ENCODE data around the gene MLLT1. TPM values are rescaled to one million over a fixed set of nuclear protein-coding genes. Genes with fewer than 3 reads are reported as not detected.
"Not testable (repeated sequence)": the region's sequence is repeated elsewhere in the genome, so short reads cannot be mapped to it uniquely, and the experiment has no call there.

Gene MLLT1
- total RNA-seq, 4 donors from 2014 or later: 13.9 to 37.7 (median 24.4) TPM

DNA sequence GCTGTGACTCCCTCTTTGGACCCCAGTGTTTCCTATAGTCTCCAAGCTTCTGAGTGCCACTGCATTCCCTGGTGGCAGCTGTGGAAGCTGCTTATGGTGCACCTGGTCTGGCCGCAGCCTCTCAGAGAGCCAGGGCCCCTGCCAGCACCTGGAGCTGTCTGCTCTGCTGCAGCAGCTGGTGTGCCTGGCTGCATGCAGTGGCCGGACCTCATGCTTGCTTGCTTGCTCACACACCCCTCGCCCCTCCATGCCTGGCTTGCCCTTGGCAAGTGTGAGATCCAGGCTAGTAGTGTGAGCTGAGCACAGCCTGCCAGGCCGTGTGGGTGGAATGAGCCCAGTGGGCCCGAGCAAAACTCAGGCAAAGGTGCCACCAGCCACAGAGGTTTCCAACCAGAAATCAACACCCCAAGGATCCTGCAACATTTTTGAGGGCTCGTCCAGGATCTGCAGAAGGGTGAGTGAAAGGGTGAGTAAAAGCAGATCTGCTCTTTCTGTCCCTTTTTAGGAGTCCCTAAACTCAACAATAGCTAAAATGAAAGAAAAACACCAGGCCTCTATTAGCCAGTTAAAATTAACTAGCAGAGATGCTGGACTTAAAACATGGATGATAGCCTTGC, 7.6 kb upstream of the MLLT1 start:
- no peaks in the 10 kb centered on the region for H3K4me1 ChIP-seq
- in situ Hi-C loops (cut with MboI; ENCODE audit: low sequenced_read_pairs in 4 of 4) (no loop called here), intact Hi-C loops (cut with DNase I; ENCODE audit: low total_unique reads) (no loop called here)
- H3K27ac ChIP-seq: no peak overlapping the region
- no peaks in the 10 kb centered on the region for H3K36me3 ChIP-seq
- TF ChIP-seq POLR2A (IDR thresholded peaks at IDR 0.05): no peak
- TF ChIP-seq, protein P1, sequence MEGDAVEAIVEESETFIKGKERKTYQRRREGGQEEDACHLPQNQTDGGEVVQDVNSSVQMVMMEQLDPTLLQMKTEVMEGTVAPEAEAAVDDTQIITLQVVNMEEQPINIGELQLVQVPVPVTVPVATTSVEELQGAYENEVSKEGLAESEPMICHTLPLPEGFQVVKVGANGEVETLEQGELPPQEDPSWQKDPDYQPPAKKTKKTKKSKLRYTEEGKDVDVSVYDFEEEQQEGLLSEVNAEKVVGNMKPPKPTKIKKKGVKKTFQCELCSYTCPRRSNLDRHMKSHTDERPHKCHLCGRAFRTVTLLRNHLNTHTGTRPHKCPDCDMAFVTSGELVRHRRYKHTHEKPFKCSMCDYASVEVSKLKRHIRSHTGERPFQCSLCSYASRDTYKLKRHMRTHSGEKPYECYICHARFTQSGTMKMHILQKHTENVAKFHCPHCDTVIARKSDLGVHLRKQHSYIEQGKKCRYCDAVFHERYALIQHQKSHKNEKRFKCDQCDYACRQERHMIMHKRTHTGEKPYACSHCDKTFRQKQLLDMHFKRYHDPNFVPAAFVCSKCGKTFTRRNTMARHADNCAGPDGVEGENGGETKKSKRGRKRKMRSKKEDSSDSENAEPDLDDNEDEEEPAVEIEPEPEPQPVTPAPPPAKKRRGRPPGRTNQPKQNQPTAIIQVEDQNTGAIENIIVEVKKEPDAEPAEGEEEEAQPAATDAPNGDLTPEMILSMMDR (IDR thresholded peaks at IDR 0.05 in 4 of 5, conservative IDR thresholded peaks at IDR 0.05 in 1 of 5): no peak
- no peak overlapping the region for H3K4me3 ChIP-seq
- no peak for ATAC-seq
- H3K9me3 ChIP-seq: peaks cover 0 to 26% (median 19%) of the 10 kb centered on the region in 3 donors
- no peaks in the 10 kb centered on the region for H3K27me3 ChIP-seq
- DNase-seq: no peak

DNA sequence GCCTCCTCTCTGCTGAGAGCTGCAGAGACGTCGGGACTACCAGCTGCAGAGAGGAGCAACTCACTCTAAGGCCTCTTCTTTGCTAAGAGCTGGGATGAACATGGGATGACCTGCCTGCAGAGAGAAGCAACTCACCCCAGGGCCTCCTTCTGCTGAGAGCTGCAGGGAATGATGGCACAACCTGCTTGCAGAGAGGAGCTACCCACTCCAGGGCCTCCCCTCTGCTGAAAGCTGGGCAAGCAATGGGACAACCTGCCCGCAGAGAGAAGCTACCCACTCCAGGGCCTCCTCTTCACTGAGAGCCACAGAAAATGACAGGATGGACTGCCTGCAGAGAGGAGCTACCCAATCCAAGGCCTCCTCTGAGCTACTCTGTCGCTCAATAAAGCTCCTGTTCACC, 6.9 kb upstream of the MLLT1 start:
- intact Hi-C loops (cut with DNase I; ENCODE audit: low total_unique reads) (no loop called here), in situ Hi-C loops (cut with MboI; ENCODE audit: low sequenced_read_pairs in 4 of 4) (no loop called here)
- no peak for ATAC-seq
- no peaks in the 10 kb centered on the region for H3K4me1 ChIP-seq
- no peak for DNase-seq
- no peak overlapping the region for H3K27ac ChIP-seq
- H3K27me3 ChIP-seq: no peaks in the 10 kb centered on the region
- TF ChIP-seq, protein P1 (IDR thresholded peaks at IDR 0.05 in 4 of 5, conservative IDR thresholded peaks at IDR 0.05 in 1 of 5): no peak
- TF ChIP-seq POLR2A (IDR thresholded peaks at IDR 0.05): no peak
- H3K9me3 ChIP-seq: peaks cover 0 to 19% (median 15%) of the 10 kb centered on the region in 3 donors
- no peaks in the 10 kb centered on the region for H3K36me3 ChIP-seq
- no peak overlapping the region for H3K4me3 ChIP-seq

DNA sequence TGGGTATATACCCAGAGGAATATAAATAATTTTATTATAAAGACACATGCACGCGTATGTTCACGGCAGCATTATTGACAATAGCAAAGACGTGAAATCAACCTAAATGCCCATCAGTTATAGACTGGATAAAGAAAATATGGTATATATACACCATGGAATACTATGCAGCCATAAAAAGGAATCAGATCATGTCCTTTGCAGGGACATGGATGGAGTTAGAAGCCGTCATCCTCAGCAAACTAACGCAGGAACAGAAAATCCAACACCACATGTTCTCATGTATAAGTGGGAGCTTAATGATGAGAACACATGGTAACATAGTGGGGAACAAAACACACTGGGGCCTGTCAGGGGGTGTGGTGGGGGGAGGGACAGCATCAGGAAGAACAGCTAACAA, 2.6 kb upstream of the MLLT1 start:
- Histone ChIP-seq H3K9me3 (peaks cover 0 to 10% (median 9%) of the 10 kb centered on the region in 3 donors), H3K4me1 (peaks cover 15 to 19% of the 10 kb centered on the region in 2 donors)
- in situ Hi-C loops (cut with MboI; ENCODE audit: low sequenced_read_pairs in 4 of 4); H3K36me3 ChIP-seq; H3K4me3 ChIP-seq; H3K27ac ChIP-seq; intact Hi-C loops (cut with DNase I; ENCODE audit: low total_unique reads); ATAC-seq; DNase-seq; H3K27me3 ChIP-seq: not testable (repeated sequence)

DNA sequence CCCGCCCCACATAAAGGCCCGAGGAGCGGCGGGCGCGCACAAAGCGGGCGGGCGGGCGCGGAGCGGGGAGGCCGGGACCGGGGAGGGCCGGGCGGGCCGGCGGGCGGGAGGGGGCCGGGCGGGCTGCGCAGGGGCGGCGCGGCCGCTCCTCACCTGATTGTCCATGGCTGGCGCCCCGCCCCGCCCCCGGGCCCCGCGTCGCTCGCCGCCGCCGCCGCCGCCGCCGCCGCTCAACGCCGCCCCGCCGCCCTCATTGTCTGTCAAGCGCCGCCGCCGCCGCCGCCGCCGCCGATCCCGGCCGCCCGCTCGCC, 200 bp downstream of the MLLT1 start:
- H3K27me3 ChIP-seq: no peaks in the 10 kb centered on the region
- peak overlapping the region; percentile 85 to 91 (median 88) for H3K27ac ChIP-seq
- H3K36me3 ChIP-seq: no peaks in the 10 kb centered on the region
- in situ Hi-C loops (cut with MboI; ENCODE audit: low sequenced_read_pairs in 4 of 4): loop anchor here in 1 of 4 donors (10.0 kb wide), 1 partner anchor 55 kb away; no protein-coding TSS in a partner anchor
- no peaks in the 10 kb centered on the region for H3K9me3 ChIP-seq
- DNase-seq (no peak), ATAC-seq (peak; percentile 19 to 21)
- H3K4me1 ChIP-seq: peaks cover 36 to 41% of the 10 kb centered on the region in 2 donors
- peak overlapping the region; percentile 70 to 92 (median 83) for H3K4me3 ChIP-seq
- no peak for TF ChIP-seq POLR2A (IDR thresholded peaks at IDR 0.05)
- TF ChIP-seq, protein P1 (IDR thresholded peaks at IDR 0.05 in 4 of 5, conservative IDR thresholded peaks at IDR 0.05 in 1 of 5): no peak
- intact Hi-C loops (cut with DNase I; ENCODE audit: low total_unique reads): loop anchor here (5.0 to 10.0 kb wide), 3 partner anchors 93 to 377 kb away; partner anchors contain the start of genes ALKBH7, NDUFA11 and VMAC

DNA sequence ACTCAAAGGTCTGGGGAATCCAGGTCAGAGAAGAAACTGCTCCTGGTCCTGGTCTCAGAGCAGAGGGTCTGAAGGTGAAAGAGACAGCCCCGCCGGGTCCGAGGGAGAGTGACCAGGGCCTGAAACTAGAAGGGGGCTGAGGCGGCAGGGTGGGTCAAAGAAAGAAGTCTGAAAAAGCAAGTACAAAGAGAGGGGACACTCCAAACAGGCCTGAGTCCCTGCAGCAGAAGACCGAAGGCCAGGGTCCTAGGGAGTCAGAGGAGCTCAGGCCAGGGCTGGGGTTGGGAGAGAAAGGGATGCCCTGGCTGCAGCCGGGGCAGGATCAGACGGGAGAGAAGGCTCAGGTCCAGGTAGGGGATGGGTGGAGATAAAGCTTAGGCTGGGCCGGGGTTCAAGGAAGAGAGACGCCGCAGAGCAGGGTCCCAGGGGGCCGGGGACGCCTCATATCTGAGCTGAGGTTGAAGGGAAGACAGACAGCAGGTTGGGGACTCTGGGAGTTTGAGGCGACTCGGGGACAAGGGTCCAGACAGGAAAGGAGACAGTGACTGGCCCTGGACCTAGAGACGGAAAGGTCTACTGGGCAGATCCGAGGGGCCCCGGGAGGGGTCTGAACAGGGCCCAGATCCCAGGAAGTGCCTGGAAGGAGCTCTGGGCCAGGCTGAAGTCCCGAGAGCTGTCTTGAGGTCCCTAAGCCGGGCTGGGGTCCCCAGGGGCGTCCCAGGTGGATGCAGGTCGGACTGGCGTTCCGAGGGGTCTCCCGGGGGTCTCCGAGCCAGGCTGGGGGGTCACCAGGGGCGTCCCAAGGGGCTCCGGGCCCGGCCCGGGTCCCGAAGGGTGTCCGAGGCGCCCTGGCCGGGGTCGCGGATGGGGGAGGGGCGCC, 795 bp downstream of the MLLT1 start:
- TF ChIP-seq POLR2A (IDR thresholded peaks at IDR 0.05): no peak
- TF ChIP-seq, protein P1 (IDR thresholded peaks at IDR 0.05 in 4 of 5, conservative IDR thresholded peaks at IDR 0.05 in 1 of 5): no peak
- H3K4me3 ChIP-seq: peak overlapping the region; percentile 70 to 92 (median 83)
- H3K36me3 ChIP-seq: no peaks in the 10 kb centered on the region
- peak overlapping the region; percentile 85 to 91 (median 88) for H3K27ac ChIP-seq
- peaks cover 42 to 47% of the 10 kb centered on the region in 2 donors for H3K4me1 ChIP-seq
- in situ Hi-C loops (cut with MboI; ENCODE audit: low sequenced_read_pairs in 4 of 4) (loop anchor here in 1 of 4 donors (10.0 kb wide), 1 partner anchor 54 kb away; no protein-coding TSS in a partner anchor), intact Hi-C loops (cut with DNase I; ENCODE audit: low total_unique reads) (loop anchor here (5.0 to 10.0 kb wide), 3 partner anchors 93 to 377 kb away; partner anchors contain the start of genes ALKBH7, NDUFA11 and VMAC)
- H3K27me3 ChIP-seq: no peaks in the 10 kb centered on the region
- no peak for DNase-seq
- no peak for ATAC-seq
- no peaks in the 10 kb centered on the region for H3K9me3 ChIP-seq

Data from gastrocnemius medialis (tissue), 4 donors.